ENCODE results near the gene SMC3. TPM values are rescaled to one million over a fixed set of nuclear protein-coding genes. Genes with fewer than 3 reads are reported as not detected.

Gene SMC3
- total and polyA plus RNA-seq, 2 of the 13 experiments (the other 11 are each of a cell fraction or from before 2014, with no cell fraction given), result 11.7 to 48.0 TPM

GRCh38 chr10:110574420-110574819, 6.9 kb downstream of the SMC3 start (continued):
- no peak for TF ChIP-seq AKNA (CRISPR knock-in tag; IDR thresholded peaks at IDR 0.05; ENCODE audit: borderline replicate concordance)
- no peak for TF ChIP-seq TERF1 (CRISPR knock-in tag; IDR thresholded peaks at IDR 0.05)
- TF ChIP-seq HNRNPL (IDR thresholded peaks at IDR 0.05; ENCODE audit: low read depth, low read length), result no peak

- ChIA-PET CTCF (ENCODE audit: low intra/inter-chr PET ratio, low total read pairs) (no interaction called here), POLR2A (no interaction called here)
- Histone ChIP-seq H2AFZ (ENCODE audit: low read length) (no peak overlapping the region), H3K4me2 (ENCODE audit: low read depth, low read length) (no peak overlapping the region), H3K4me1 (ENCODE audit: insufficient read depth, low read length) (peaks cover 21% of the 10 kb centered on the region), H3K9me3 (ENCODE audit: low read length) (no peaks in the 10 kb centered on the region), H3K79me2 (ENCODE audit: insufficient read depth, low read length) (peaks cover 49% of the 10 kb centered on the region), H4K20me1 (ENCODE audit: insufficient read depth, low read length) (peaks cover 27% of the 10 kb centered on the region), H3K4me3 (replicated peaks in 1 of 3; ENCODE audit: insufficient read depth in 1 of 3, low read depth in 2 of 3, low read length in 3 of 3) (no peak overlapping the region), H3K36me3 (replicated peaks in 1 of 2; ENCODE audit: control insufficient read depth in 1 of 2, insufficient read depth in 2 of 2, low read length in 2 of 2) (peaks cover 13 to 69% of the 10 kb centered on the region in 2 experiments), H3K27ac (ENCODE audit: extremely low read length, insufficient read depth, low read length) (no peak overlapping the region), H3K27me3 (ENCODE audit: control insufficient read depth in 1 of 2, insufficient read depth in 2 of 2, low read length in 2 of 2) (no peaks in the 10 kb centered on the region), H3K9ac (ENCODE audit: insufficient read depth, low read depth, low read length) (no peak overlapping the region)
- no peak for FAIRE-seq
- TF ChIP-seq ZSCAN20 (CRISPR knock-in tag; IDR thresholded peaks at IDR 0.05; ENCODE audit: borderline replicate concordance) (no peak), ZSCAN5A (CRISPR knock-in tag; IDR thresholded peaks at IDR 0.05; ENCODE audit: borderline replicate concordance) (no peak), HOXD1 (CRISPR knock-in tag; IDR thresholded peaks at IDR 0.05) (no peak), RBFOX2 (IDR thresholded peaks at IDR 0.05; ENCODE audit: low read depth, low read length) (no peak), ZNF367 (CRISPR knock-in tag; IDR thresholded peaks at IDR 0.05; ENCODE audit: borderline replicate concordance) (no peak)
- in situ Hi-C loops (cut with HindIII; ENCODE audit: extremely low pct_ligation_motif_present, low pct_unique_long_range_greater_than_20kb) (no loop called here), intact Hi-C loops (cut with micrococcal nuclease; ENCODE audit: unreplicated experiment) (no loop called here)
- no peak for DNase-seq (ENCODE audit: low spot score)
- BruUV-seq (replicated peaks), result no TSS peak
- no peak for ATAC-seq
- WGBS (ENCODE audit: low lambda C conversion rate), result 95% methylated on average over 5 of the region's 5 CpGs
Observed at GRCh38 chr10:110576220-110576619, 8.7 kb downstream of the SMC3 start.
